MM.1S (cell line): ENCODE measurements around the gene LRPAP1.

Source experiments
- DNase-seq: peaks from one replicate; pipeline ENCODE4 v3.0.0-alpha.2; 2015
- H2AFZ ChIP-seq: fragments of 300-600 bp; sonication (generic); 2 replicates; pipeline ENCODE4 v1.6.0; 2016; ENCODE audit warnings: antibody characterized with exemption, low read length
- H3F3A ChIP-seq: fragments of 300-600 bp; sonication (generic); 2 replicates; pipeline ENCODE4 v1.6.1; 2016; ENCODE audit warnings: mild to moderate bottlenecking, antibody characterized with exemption, low read length, moderate library complexity, mixed read lengths; ENCODE audit not compliant: insufficient read depth
- H3K27ac ChIP-seq: fragments of 300-600 bp; sonication (generic); 2 replicates; pipeline ENCODE4 v1.5.1; 2016; ENCODE audit warnings: mild to moderate bottlenecking, low read length
- H3K27me3 ChIP-seq: fragments of 300-600 bp; sonication (generic); replicated peaks from 2 replicates; pipeline ENCODE4 v1.6.0; 2016; ENCODE audit warnings: low read length; ENCODE audit not compliant: insufficient read depth
- H3K36me3 ChIP-seq: fragments of 300-600 bp; sonication (generic); replicated peaks from 2 replicates; pipeline ENCODE4 v1.6.1; 2016; ENCODE audit warnings: mild to moderate bottlenecking, low read length, mixed read lengths; ENCODE audit not compliant: insufficient read depth
- H3K4me1 ChIP-seq: fragments of 300-600 bp; sonication (generic); 2 replicates; pipeline ENCODE4 v1.6.1; 2016; ENCODE audit warnings: low read length, mixed read lengths
- H3K4me2 ChIP-seq: fragments of 300-600 bp; sonication (generic); 2 replicates; pipeline ENCODE4 v1.6.0; 2016; ENCODE audit warnings: low read depth, low read length
- H3K4me3 ChIP-seq: fragments of 300-600 bp; sonication (generic); 2 replicates; pipeline ENCODE4 v1.5.1; 2016; ENCODE audit warnings: low read length, mixed read lengths
- H3K79me2 ChIP-seq: fragments of 300-600 bp; sonication (generic); 2 replicates; pipeline ENCODE4 v1.6.1; 2016; ENCODE audit warnings: mixed run types, low read length, mixed read lengths
- H3K9ac ChIP-seq: fragments of 300-600 bp; sonication (generic); 2 replicates; pipeline ENCODE4 v1.6.1; 2016; ENCODE audit warnings: low read length, mixed read lengths
- H3K9me2 ChIP-seq: fragments of 300-600 bp; sonication (generic); replicated peaks from 2 replicates; pipeline ENCODE4 v1.6.1; 2016; ENCODE audit warnings: mild to moderate bottlenecking, low read length, mixed read lengths; ENCODE audit not compliant: insufficient read depth
- H3K9me3 ChIP-seq: fragments of 300-600 bp; sonication (generic); replicated peaks from 2 replicates; pipeline ENCODE4 v1.6.1; 2016; ENCODE audit warnings: mild to moderate bottlenecking, low read length, mixed read lengths; ENCODE audit not compliant: insufficient read depth
- H4K20me1 ChIP-seq: fragments of 300-600 bp; sonication (generic); 2 replicates; pipeline ENCODE4 v1.6.1; 2016; ENCODE audit warnings: mild to moderate bottlenecking, low read length, moderate library complexity, mixed read lengths; ENCODE audit not compliant: insufficient read depth
- CTCF ChIP-seq: fragments of 300-600 bp; sonication (generic); IDR thresholded peaks from 2 replicates; pipeline ENCODE4 v1.5.1; 2016; ENCODE audit warnings: antibody characterized with exemption, low read length, mixed read lengths
- EZH2 ChIP-seq: fragments of 300-600 bp; sonication (generic); optimal IDR thresholded peaks from 2 replicates; pipeline ENCODE3; 2017; ENCODE audit warnings: low read depth, mild to moderate bottlenecking, antibody characterized with exemption, low read length, mixed read lengths
- EZH2phosphoT487 ChIP-seq: fragments of 300-600 bp; sonication (generic); IDR thresholded peaks from 2 replicates; pipeline ENCODE4 v1.6.1; 2018; ENCODE audit warnings: antibody characterized with exemption, low read length

Gene LRPAP1

GRCh38 chr4:3514806-3515501 is 17.3 kb downstream of the LRPAP1 start:
- H3K4me2 ChIP-seq, result no peak overlapping the region
- H3K9ac ChIP-seq, result no peak overlapping the region
- no peaks in the 10 kb centered on the region for H3K9me3 ChIP-seq
- H3K36me3 ChIP-seq, result no peaks in the 10 kb centered on the region; the same call in 1 of the 2 replicates
- no peak overlapping the region for H2AFZ ChIP-seq
- H3K27ac ChIP-seq, result no peak overlapping the region
- H3F3A ChIP-seq, result no peaks in the 10 kb centered on the region
- no peaks in the 10 kb centered on the region for H4K20me1 ChIP-seq
- H3K4me3 ChIP-seq, result no peak overlapping the region
- no peaks in the 10 kb centered on the region for H3K27me3 ChIP-seq
- no peaks in the 10 kb centered on the region for H3K4me1 ChIP-seq
- no peaks in the 10 kb centered on the region for H3K9me2 ChIP-seq
- TF ChIP-seq EZH2, result no peak
- no peak for TF ChIP-seq EZH2phosphoT487
- no peak for TF ChIP-seq CTCF
- H3K79me2 ChIP-seq, result no peaks in the 10 kb centered on the region
- DNase-seq, result no peak

GRCh38 chr4:3514221-3514780 is 17.9 kb downstream of the LRPAP1 start:
- Histone ChIP-seq H3K9ac (no peak overlapping the region), H3F3A (no peaks in the 10 kb centered on the region), H3K27ac (no peak overlapping the region), H3K4me2 (no peak overlapping the region), H3K27me3 (no peaks in the 10 kb centered on the region), H3K9me3 (no peaks in the 10 kb centered on the region), H3K79me2 (no peaks in the 10 kb centered on the region), H3K4me3 (no peak overlapping the region), H2AFZ (no peak overlapping the region), H3K9me2 (no peaks in the 10 kb centered on the region), H3K4me1 (no peaks in the 10 kb centered on the region), H4K20me1 (no peaks in the 10 kb centered on the region), H3K36me3 (no peaks in the 10 kb centered on the region)
- DNase-seq, result no peak
- TF ChIP-seq EZH2, result no peak
- no peak for TF ChIP-seq EZH2phosphoT487
- TF ChIP-seq CTCF, result no peak

GRCh38 chr4:3513807-3514206 is 18.4 kb downstream of the LRPAP1 start:
- Histone ChIP-seq H2AFZ (no peak overlapping the region), H3K27ac (no peak overlapping the region), H3K36me3 (no peaks in the 10 kb centered on the region; the same call in 1 of the 2 replicates), H3K4me2 (no peak overlapping the region), H3K9me3 (no peaks in the 10 kb centered on the region), H4K20me1 (no peaks in the 10 kb centered on the region), H3K4me3 (no peak overlapping the region), H3K9ac (no peak overlapping the region), H3K27me3 (no peaks in the 10 kb centered on the region), H3K9me2 (no peaks in the 10 kb centered on the region), H3F3A (no peaks in the 10 kb centered on the region), H3K79me2 (no peaks in the 10 kb centered on the region), H3K4me1 (no peaks in the 10 kb centered on the region)
- no peak for DNase-seq
- TF ChIP-seq CTCF, result no peak
